Left renal cortex interstitium (tissue), 4 donors: ENCODE results near the gene BBS9. TPM values are rescaled to one million over a fixed set of nuclear protein-coding genes. Genes with fewer than 3 reads are reported as not detected.
A peak's percentile ranks its signal among the peaks of the same experiment; 100 is the strongest.
"Not testable (repeated sequence)": the region's sequence is repeated elsewhere in the genome, so short reads cannot be mapped to it uniquely, and the experiment has no call there.

ENCODE experiments used
- DNase-seq, 4 donors: peaks; one replicate each; pipeline ENCODE4 v3.0.0-alpha.2; 2013; ENCODE audit warnings: low read depth in 4 of 4, low spot score in 2 of 4, missing footprints in 1 of 4
- polyA plus RNA-seq, 4 donors: library from polyadenylated mRNA; unstranded; fragments of 120-200 nt; gene quantifications; one replicate each; pipeline ENCODE4 v1.2.1, GENCODE V29; 2013; ENCODE audit not compliant: insufficient read length in 4 of 4

BBS9 gene
- 10 to 100 TPM; 14.4 to 18.0 (median 16.5) TPM for polyA plus RNA-seq

DNA sequence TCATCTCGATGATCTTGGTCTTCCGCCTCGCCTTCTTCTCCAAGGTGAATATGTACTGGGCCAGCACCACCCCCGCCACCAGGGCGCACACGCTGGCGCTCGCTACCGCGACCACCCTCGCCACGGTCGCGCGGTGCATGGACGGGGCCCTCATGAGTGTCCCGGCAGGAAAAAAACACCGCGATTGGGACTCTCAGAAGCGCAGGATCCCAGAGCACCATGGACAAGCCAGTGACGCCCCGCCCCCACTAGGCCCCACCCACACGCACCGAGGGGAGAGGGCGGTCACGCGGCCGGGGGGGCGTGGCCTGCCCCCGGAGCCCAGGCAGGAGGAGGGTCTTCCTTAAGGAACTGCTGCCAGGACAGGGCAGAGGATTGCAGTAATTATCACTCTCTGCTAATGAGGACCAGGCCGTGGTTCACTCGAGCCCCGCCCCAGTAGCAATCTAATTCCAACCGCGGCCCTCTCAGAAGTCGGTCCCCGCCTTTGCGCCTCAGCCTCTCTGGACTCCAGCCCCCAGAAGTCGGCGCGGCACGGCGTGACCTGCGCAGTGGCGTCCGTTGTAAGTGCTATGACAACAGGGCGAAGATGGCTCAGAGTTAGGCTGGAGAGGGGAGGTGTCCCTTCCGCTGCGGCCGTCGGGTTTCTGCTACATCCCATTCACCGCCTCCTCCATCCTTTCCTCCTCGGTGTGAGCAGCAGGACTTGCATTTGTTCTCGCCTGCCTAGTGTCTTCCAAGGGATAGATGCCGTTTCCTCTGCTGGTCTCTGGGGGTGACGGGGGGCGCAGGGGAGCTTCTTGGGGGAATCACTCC, at the start of gene BBS9:
Gene BBS9 (plus strand): TSS at position 575 of the 816 bp plus-strand sequence. CDS start 16,689 bp downstream, outside the sequence.
- DNase-seq: peak; percentile 86 to 93 (median 90)

DNA sequence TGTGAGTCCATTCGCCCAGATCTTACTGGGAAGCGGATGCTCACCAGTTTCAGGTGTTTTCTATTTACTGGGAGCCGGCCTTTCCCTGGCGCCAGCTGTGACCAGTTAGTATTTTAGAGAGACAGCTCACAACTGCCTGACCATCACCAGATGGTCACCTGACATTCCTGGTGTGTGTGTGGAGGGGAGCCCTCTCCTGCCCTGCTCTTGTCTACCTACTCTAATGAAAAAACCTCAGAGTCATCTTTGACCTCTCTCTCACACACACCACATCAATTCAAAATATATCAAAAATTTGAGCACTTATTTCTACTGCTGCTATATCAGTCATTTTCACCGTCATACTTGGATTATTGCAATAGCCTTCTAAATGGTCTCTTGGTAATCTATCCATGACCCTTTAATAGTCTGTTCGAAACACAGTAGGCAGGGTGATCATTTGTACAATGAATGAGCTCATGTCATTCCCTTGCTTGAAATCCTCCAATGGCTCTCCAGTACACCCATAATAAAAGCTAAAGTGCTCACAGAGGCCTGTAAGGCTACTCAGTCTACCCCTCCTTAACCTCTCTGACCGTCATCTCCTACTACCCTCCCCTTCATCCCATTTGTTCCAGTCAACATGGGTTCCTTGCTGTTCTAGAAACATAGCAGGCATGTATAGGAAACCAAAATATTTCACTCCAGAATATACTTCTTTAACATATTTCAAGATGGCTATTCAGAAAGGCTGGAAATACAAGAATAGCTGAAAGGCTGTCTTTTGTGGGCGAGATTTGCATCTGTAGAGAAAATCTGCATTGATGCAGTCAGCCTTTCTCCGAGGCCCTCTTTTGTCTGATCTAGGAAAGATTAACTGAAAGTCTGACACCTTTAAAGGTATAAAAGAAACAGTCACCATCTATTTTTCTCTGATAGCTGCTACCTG, 49.3 kb upstream of the BBS9 start:
- no peak for DNase-seq

DNA sequence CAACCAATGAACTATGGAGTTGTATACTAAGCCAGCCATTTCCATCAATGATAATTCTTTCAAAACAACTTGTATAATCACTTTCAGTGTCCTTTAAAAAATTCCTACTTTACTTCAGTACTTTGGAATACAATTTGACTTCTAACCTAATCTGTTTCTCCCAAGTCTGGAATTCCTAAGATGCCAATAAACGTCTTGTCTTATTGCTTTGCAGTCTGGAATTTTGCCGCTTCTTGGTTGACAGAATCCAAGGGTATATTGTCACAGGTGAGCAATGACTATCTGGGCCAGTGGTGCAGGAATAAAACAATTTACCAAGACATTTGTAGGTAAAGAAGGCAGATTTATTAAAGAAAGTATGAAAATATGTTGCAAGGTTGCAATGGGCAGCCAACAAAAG, 42.0 kb upstream of the BBS9 start:
- DNase-seq: no peak

DNA sequence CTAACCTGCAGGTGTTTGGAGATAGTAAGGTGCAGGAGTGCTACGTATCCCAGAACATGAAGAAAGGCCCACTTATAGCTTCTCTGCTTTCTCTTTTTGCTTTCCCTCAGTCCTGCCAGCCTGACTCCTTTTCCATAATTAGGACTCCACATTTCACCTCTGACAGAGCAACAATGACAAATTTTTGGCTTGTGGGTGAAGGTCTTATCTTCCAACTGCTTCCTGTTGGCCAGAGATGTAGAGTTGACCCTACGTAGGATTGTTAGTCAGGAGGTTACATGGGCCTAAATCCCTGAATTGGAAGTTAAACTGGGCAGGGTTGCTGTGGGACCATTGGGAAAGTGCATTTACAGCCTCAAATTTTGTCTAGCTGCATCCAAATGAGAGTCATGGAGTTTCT, 41.5 kb upstream of the BBS9 start:
- no peak for DNase-seq

DNA sequence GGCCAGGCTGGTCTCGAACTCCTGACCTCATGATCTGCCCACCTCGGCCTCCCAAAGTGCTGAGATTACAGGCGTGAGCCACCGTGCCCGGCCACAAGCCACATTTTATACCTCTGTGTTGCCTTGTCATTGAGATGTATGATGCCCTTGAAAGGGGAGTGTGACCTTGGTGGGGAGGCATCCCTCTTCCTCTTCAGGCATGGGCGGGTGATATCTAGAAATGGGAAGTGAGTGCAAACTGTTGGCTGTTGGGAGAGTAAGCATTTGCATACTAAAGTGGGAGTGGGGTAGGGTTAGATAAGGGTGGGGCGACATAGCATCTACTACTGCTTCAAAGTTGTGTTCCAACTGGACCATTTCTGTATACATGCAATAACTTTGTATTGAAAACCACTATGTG, 40.2 kb upstream of the BBS9 start:
- DNase-seq: no peak

DNA sequence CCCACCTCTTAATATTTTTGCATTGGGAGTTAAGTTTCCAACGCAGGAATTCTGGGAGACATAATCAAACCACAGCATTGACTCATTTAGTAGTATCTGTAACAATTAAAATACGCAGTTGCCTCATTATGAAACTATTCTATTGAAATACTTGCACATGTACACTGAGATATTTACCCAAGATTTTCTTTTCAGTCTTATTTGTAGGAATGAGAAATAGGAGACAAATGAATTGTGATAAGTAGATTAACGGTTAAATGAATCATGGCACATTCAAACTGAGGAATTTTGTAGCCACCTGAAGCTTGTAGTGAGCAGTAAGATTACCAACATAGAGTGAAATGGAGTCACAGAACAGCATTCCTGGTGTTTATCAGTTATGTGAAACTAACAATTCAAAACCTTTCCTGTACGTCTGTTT, 38.2 kb upstream of the BBS9 start:
- DNase-seq: no peak

DNA sequence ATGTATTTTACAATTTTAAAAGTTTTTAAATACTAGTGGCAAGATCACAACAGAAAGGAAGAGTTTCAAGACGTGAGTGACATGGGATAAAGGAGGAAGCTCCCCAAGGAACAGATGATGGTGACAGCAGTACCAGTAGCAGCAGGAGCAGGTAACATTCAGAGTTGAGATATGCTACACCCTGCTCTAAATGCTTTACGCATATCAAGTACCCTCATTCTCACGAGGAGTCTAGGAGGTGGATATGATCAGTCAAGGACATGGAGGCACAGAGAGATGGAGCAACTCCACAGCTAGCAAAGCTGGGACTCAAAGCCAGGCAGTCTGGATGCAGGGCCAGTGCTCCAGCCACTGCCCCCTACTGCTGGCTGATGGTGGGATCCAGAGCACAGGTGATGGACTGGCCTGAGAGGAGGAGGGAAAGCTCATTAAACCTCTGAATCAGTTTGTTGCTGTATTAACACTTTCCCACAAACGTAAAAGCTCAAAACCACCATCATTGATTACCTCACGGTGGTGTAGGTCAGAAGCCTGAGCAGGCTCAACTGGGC, 37.6 kb upstream of the BBS9 start:
- no peak for DNase-seq

DNA sequence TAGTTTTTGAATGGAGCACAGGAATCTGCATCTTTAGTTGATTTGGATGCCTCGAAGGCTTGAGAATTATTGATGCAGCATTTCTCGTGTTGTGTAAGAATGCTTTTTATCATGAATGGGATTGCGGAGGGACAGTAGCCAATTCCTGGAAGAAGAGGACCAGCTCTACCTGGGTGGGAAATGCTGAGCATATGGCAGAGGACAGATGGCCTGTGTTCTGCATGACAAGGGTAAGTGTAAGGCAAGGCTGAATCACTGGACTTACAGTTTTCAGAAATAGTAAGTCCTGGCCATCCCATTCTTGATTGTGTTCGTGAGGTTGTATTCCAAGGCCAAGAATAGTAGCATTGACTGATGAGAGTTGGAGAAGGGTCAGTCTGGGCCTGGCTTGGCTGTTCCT, 36.1 kb upstream of the BBS9 start:
- DNase-seq: no peak

DNA sequence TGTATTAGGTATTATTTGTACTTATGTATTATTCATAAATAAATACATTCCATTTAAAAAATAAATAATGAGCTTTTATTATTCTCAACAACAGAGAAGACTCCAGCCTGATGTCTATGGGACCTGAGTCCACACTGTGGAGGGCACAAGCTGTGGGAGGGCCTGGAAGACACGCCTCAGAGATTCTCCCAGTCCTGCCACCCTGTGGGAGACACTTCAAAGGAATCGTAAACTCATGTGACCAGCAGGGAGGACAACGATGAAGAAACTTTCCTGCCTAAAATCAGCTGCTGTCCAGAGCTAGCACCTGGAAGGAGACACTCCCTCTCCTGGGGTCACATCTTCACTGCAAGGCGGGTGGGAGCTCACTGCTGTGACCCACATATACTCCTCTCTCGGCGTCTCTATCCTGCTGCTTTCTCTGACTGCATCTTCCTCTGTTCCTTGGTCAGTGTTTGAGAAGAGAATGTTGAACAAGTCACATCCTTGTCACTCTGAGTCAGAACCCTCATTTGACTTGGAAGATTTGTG, 34.6 kb upstream of the BBS9 start:
- DNase-seq: not testable (repeated sequence)

DNA sequence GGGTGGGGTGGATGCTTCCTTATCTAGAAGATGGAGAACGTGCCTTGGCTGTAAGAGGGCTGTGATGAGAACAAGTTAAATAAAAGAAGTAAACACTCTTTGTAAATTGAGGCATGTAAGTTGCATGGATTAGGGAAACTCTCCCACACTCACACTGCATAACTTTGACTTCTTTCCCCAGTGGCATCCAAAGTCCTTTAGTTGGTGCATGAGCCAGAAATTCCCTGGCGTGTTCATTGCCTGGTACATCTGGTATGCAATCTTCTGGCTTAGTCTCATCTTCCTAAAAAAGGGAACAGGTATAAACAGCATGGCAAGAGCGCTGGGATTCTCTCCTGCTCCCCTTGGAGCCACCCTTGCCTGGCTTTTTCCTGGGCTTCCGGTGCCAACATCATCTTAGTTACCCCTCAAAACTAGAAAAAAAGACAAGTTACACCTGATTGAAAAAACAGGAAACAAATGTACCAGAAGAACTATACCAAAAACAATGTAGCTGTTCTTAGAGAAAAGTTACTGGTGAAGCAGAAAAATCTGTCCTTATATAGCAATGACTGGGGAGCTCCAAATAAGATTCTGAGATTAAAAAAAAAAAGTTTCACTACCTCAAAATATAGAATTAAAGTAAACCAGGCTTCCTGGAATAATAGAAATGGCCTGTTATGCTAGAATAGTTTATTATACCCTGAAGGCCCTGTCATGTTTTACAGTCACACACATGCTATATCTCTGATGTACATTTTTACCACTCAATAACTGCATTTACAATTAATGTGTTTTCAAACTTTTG, 30.0 kb upstream of the BBS9 start:
- no peak for DNase-seq

DNA sequence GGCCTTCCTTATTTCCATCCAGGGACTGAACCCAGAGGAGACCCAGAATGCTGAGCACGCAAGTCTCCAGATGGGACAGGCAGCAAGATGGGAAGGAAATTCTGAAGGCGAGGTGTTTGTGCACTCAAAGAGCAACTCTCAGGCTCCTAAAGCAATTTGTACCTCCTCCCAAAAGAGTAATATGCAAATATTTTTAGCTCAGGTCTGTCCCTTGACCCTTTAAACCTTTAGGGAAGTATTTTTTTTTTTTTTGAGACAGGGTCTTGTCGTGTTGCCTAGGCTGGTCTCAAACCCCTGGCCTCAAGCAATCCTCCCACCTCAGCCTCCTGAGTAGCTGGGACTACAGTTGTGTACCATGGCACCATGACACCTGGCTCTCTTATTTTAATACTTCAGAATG, 28.6 kb upstream of the BBS9 start:
- no peak for DNase-seq

DNA sequence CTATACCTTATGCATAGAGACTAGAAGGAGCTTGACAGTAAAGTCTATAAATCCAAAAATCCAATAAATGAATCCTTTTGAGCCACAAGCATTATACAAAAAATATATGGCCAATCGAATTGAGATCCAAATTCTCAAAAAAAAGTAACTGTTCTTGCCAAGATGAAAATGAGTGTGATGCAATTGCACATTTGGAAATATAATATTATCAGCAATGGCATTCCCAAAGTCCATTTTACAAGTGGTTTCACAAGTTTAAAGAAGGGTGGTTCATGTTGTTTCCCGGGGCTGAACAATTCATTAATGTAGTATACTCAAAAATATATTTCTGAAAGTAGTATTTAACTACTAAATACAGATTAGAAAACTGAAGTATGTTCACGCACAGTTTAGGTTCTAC, 27.5 kb upstream of the BBS9 start:
- DNase-seq: no peak

DNA sequence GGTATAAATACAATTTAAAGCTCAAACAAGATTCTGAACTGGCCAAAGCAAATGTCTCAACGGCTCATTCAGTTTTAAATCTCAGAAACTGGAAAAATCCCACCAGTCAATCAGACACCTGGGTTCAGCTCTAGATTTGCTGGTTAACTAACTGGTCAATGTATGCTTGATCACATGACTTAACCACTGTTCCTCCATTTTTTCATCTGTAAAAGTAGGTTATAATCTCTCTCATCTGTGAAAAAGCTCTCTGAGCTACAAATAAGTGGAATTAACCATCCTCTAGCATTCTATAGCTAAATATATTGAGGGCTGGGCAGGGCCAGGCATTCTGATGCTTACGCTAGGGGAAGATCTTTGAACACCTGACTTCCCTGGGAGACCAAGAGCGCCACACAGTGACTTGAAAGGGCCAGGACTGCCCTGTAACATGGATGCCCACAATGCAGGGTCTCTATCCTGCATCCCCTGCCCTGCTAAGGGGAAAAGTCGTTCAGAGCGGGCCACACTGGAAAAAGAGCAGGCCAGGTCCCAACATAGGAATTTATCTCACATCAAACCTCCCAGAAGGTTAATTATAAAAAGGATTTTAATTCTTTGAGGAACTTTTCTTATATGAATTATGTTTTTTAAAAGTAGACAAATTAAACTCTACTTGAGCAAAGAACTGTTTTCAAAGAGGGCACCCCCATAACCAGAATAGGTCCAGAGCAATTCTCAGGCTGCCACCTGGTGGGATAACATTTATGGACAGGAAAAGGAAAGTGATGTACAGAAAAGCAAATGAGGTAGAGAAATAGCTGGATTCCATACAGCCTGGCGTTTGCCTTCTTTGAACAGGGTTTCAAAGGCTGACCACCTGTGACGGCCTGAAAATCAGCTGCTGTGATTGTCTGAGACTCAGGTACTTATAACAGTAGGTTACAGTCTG, 22.0 kb upstream of the BBS9 start:
- peak in 1 of 4 donors; percentile 49 for DNase-seq

DNA sequence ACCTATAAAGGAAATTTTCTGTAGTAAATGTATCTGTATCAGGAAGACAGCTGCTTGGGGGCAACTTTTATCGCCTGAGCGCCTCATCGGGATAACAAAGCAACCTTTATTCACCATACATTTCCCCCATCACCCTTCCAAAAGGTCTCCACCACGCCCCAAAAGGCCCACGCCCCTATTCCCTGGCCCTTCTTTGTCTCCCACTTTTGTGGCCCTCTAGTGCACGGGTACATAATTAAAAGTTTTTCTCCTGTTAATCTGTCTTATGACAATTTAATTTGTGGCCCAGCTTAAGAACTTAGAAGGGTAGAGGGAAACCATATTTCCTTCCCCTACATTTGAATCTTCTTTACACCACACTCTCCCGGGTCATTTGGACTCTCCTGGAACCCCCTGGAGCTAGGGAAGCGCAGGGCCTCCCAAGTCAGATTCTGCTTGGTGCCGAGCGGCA, 20.8 kb upstream of the BBS9 start:
- DNase-seq: no peak

DNA sequence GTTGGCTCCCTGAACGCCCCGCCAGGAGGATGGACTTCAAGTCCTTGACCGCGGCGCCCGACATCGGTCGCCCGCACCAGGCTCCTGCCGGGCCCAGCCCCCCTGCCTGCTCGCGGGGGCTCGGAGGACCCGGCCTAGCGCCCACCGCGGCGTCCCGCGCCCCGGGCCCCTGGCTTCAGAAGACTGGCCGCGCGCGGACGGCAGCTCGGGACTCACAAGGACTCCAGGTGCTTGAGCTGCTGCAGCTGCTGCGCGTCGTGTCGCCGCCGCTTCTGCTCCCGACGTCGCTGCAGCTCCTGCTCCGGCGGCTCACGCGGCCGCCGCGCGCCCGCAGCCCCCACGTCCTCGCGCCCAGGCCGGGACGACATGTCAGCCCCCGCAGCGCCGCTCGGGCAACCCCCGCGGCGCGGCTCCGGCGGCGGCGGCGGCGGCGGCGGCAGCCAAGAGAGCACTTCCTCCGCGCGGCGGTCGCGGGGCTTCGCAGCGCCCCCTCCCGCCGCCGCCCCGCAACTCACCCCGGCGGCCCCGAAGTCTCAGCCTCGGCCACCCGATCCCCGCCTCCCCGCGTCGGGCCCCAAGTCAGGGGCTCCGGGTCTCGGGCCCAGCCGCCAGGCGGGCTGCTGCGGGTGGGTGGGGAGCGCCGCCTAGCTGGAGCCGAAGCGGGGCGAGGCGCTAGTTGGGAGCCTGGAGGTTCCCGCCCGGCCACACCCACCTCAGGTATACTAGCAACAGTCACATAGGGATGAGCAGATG, 20.2 kb upstream of the BBS9 start, which contains the start of gene RP9:
Gene RP9 (minus strand): TSS at position 400 of the 753 bp plus-strand sequence. CDS start 32 bp downstream, at position 368.
- DNase-seq: peak in 3 of 4 donors; percentile 25 to 71 (median 59)

DNA sequence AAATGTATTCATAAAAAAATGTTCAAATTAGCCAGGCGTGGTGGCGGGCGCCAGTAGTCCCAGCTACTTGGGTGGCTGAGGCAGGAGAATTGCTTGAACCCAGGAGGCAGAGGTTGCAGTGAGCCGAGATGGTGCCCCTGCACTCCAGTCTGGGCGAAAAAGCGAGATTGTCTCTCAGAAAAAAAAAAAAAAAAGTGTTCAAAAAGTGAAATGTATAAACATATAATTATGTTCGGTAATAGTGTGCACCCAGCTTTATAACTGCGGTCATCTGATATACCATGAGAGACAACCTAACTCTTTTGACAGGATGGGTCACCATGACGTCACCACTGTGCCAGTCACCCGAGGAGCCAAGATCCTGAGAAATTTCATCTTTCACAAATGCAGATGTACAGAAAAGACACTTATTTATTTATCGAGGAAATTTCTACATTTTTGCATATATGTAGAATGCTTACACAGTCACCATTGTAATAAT, 19.6 kb upstream of the BBS9 start:
- DNase-seq: no peak

DNA sequence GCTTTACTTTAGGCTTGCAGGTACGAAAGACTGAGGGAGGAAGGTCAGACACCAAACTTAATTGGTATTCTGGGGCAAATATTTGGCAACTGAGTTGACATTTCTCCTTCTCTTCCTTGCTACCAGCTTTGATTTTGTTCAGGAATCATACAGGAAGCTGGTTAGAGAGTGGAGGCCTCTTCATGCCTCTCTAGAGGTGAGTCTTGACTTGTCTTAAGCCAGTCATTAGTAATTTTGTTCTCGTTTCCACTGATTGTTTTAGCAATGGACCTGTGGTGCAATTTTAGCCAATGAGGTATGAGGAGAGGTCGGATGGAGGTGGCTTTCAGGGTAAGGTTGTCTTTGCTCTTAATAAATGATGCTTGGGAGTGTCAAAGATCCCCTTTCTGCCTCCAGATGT, 17.8 kb upstream of the BBS9 start:
- DNase-seq: no peak

DNA sequence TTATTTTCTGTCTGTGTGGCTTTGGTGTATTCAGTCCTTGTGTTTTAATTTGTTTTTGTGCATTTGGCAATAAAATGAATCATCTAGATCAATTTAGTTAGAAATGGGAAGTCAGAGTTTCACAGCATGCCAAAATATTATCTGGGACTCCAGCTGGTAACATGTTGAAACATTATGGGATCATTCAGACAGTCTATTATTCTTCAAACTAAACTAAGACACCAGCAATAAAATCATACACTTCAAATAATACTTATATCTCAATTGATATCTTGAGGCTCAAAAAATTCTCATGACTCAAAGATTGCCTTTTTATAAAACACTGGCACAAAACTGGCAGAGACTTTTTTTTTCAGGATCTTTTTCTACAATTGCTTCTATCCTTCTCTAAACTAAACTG, 14.4 kb upstream of the BBS9 start:
- no peak for DNase-seq
